Esophagus muscularis mucosa (tissue), 3 donors: ENCODE data around the gene PTPRU.

Experiments used
- POLR2A ChIP-seq: fragments of 450-650 bp; IDR thresholded peaks from one replicate; pipeline ENCODE4 v1.6.1; 2017; ENCODE audit warnings: antibody characterized with exemption, moderate library complexity, mild to moderate bottlenecking, low read depth
- POLR2AphosphoS5 ChIP-seq, 2 donors: sonication (generic); formaldehyde crosslinking; IDR thresholded peaks; one replicate each; pipeline ENCODE4 v1.6.1; 2017; ENCODE audit warnings: antibody characterized with exemption in 2 of 2
- TF ChIP-seq, protein P1 (sequence below), 3 experiments: fragments of 200-600 bp in 2 of 3; fragments of 450-650 bp in 1 of 3; sonication (generic) in 2 of 3; IDR thresholded peaks; one replicate each; pipeline ENCODE4 v1.5.1; 2017 to 2019; ENCODE audit warnings: antibody characterized with exemption in 3 of 3, mild to moderate bottlenecking in 2 of 3, moderate library complexity in 1 of 3

- TF ChIP-seq POLR2AphosphoS5 (IDR thresholded peaks at IDR 0.05): no peak
- TF ChIP-seq, protein P1, sequence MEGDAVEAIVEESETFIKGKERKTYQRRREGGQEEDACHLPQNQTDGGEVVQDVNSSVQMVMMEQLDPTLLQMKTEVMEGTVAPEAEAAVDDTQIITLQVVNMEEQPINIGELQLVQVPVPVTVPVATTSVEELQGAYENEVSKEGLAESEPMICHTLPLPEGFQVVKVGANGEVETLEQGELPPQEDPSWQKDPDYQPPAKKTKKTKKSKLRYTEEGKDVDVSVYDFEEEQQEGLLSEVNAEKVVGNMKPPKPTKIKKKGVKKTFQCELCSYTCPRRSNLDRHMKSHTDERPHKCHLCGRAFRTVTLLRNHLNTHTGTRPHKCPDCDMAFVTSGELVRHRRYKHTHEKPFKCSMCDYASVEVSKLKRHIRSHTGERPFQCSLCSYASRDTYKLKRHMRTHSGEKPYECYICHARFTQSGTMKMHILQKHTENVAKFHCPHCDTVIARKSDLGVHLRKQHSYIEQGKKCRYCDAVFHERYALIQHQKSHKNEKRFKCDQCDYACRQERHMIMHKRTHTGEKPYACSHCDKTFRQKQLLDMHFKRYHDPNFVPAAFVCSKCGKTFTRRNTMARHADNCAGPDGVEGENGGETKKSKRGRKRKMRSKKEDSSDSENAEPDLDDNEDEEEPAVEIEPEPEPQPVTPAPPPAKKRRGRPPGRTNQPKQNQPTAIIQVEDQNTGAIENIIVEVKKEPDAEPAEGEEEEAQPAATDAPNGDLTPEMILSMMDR (IDR thresholded peaks at IDR 0.05): no peak
- no peak for TF ChIP-seq POLR2A
Observed at GRCh38 chr1:29319300-29320110, 83.2 kb downstream of the PTPRU start.
